Osteoblast (primary cell): Measurements from ENCODE around the gene TCF7L1. TPM values are rescaled to one million over a fixed set of nuclear protein-coding genes. Genes with fewer than 3 reads are reported as not detected.

Experiments used
- DNase-seq: peaks from one replicate; pipeline ENCODE4 v3.0.0; 2011; ENCODE audit warnings: low spot score, mixed read lengths; ENCODE audit not compliant: insufficient read length; ENCODE audit errors: missing footprints
- H2AFZ ChIP-seq: 2 replicates; pipeline ENCODE4 v1.6.0; 2011; ENCODE audit warnings: mild to moderate bottlenecking, low read length
- H3K27ac ChIP-seq: 2 replicates; pipeline ENCODE4 v1.5.1; 2011; ENCODE audit warnings: mild to moderate bottlenecking, low read depth, low read length, moderate library complexity
- H3K27me3 ChIP-seq: 2 replicates; pipeline ENCODE4 v1.6.0; 2012; ENCODE audit warnings: mild to moderate bottlenecking, control low read depth, inconsistent platforms, low read length, moderate library complexity; ENCODE audit not compliant: insufficient read depth
- H3K36me3 ChIP-seq: 2 replicates; pipeline ENCODE4 v1.5.1; 2011; ENCODE audit warnings: mild to moderate bottlenecking, low read length, control low read depth, moderate library complexity; ENCODE audit not compliant: insufficient read depth
- H3K4me1 ChIP-seq: 2 replicates; pipeline ENCODE4 v1.5.1; 2011; ENCODE audit warnings: mild to moderate bottlenecking, low read length, control low read depth, moderate library complexity; ENCODE audit not compliant: insufficient read depth
- H3K4me2 ChIP-seq: 2 replicates; pipeline ENCODE4 v1.6.0; 2011; ENCODE audit warnings: mild to moderate bottlenecking, low read length; ENCODE audit not compliant: insufficient read depth
- H3K4me3 ChIP-seq: fragments of 200-600 bp; sonication (generic); 3 replicates; pipeline ENCODE4 v1.5.1; 2012; ENCODE audit warnings: mild to moderate bottlenecking, low read length, inconsistent platforms; ENCODE audit not compliant: insufficient read depth
- H3K79me2 ChIP-seq: 2 replicates; pipeline ENCODE4 v1.6.0; 2012; ENCODE audit warnings: mild to moderate bottlenecking, low read length, control low read depth, inconsistent platforms; ENCODE audit not compliant: insufficient read depth
- H3K9me3 ChIP-seq: 2 replicates; pipeline ENCODE4 v1.5.1; 2011; ENCODE audit warnings: low read depth, low read length, control low read depth
- H4K20me1 ChIP-seq: 2 replicates; pipeline ENCODE4 v1.6.0; 2012; ENCODE audit warnings: mild to moderate bottlenecking, low read length, control low read depth; ENCODE audit not compliant: insufficient read depth
- total RNA-seq: library from RNA; depleted of rRNA; stranded (reverse); fragments of >200 nt; gene quantifications from 2 replicates; pipeline ENCODE4 v1.2.3, GENCODE V29; 2012
- TF ChIP-seq, protein P1 (sequence below): IDR thresholded peaks from 2 replicates; pipeline ENCODE4 v1.5.1; 2011; ENCODE audit warnings: mild to moderate bottlenecking, low read depth, low read length, moderate library complexity; ENCODE audit errors: extremely low read depth

TCF7L1 gene
- total RNA-seq, 1 donor: 2.5 TPM

DNA sequence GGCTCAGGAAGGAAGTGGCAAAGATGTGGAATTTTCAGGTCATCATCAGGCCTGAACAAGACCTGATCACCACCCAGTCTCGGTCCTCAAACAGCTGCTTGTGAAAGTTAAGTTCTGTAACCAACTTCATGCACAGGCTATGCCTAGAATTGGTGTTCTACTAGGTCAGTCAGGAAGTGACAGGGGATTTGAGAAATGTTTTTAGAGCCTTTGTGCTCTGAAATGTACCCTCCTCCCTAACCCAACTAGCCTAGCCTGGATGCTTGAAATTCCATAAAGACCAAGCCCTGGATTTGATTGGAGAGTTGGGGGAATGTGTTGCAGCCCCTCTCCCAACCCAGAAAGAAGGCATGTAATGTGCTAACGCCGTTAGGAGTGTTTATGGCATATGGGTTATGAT, 131.3 kb downstream of the TCF7L1 start:
- TF ChIP-seq, protein P1, sequence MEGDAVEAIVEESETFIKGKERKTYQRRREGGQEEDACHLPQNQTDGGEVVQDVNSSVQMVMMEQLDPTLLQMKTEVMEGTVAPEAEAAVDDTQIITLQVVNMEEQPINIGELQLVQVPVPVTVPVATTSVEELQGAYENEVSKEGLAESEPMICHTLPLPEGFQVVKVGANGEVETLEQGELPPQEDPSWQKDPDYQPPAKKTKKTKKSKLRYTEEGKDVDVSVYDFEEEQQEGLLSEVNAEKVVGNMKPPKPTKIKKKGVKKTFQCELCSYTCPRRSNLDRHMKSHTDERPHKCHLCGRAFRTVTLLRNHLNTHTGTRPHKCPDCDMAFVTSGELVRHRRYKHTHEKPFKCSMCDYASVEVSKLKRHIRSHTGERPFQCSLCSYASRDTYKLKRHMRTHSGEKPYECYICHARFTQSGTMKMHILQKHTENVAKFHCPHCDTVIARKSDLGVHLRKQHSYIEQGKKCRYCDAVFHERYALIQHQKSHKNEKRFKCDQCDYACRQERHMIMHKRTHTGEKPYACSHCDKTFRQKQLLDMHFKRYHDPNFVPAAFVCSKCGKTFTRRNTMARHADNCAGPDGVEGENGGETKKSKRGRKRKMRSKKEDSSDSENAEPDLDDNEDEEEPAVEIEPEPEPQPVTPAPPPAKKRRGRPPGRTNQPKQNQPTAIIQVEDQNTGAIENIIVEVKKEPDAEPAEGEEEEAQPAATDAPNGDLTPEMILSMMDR: no peak
- H3K27ac ChIP-seq: peak overlapping the region; percentile 66
- peak; percentile 78 for DNase-seq
- no peak overlapping the region for H2AFZ ChIP-seq
- peaks cover 22% of the 10 kb centered on the region for H3K79me2 ChIP-seq
- peak overlapping the region; percentile 26 for H3K4me2 ChIP-seq
- H3K27me3 ChIP-seq: no peaks in the 10 kb centered on the region
- peaks cover 30% of the 10 kb centered on the region for H3K4me1 ChIP-seq
- no peaks in the 10 kb centered on the region for H4K20me1 ChIP-seq
- H3K36me3 ChIP-seq: no peaks in the 10 kb centered on the region
- H3K9me3 ChIP-seq: no peaks in the 10 kb centered on the region
- no peak overlapping the region for H3K4me3 ChIP-seq

DNA sequence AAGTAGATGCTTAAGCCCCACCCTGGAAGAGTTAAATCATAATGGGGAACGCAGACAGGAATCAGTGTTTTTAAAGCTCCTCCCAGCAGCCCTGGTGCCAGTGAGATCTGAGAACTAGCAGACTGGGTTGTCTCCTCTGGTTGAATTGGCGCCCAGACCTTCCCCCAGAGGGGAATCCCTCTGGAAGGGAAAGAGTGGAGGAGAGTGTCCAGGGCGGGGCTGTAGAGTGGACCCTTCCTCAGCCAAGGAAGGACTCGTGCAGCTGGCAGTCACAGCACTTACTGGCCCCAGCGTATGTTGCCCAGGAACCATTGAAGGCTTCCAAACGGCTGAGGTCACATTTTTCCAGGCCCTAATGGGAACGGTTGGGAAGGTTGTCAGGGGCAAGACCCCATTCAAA, 132.1 kb downstream of the TCF7L1 start:
- Histone ChIP-seq H3K27me3 (no peaks in the 10 kb centered on the region), H3K4me3 (no peak overlapping the region), H4K20me1 (no peaks in the 10 kb centered on the region), H3K9me3 (no peaks in the 10 kb centered on the region), H3K4me2 (peak overlapping the region; percentile 26), H3K4me1 (peaks cover 22% of the 10 kb centered on the region), H3K36me3 (no peaks in the 10 kb centered on the region), H3K27ac (peak overlapping the region; percentile 66), H2AFZ (peak overlapping the region; percentile 75), H3K79me2 (peaks cover 17% of the 10 kb centered on the region)
- TF ChIP-seq, protein P1: no peak
- peak; percentile 74 for DNase-seq

DNA sequence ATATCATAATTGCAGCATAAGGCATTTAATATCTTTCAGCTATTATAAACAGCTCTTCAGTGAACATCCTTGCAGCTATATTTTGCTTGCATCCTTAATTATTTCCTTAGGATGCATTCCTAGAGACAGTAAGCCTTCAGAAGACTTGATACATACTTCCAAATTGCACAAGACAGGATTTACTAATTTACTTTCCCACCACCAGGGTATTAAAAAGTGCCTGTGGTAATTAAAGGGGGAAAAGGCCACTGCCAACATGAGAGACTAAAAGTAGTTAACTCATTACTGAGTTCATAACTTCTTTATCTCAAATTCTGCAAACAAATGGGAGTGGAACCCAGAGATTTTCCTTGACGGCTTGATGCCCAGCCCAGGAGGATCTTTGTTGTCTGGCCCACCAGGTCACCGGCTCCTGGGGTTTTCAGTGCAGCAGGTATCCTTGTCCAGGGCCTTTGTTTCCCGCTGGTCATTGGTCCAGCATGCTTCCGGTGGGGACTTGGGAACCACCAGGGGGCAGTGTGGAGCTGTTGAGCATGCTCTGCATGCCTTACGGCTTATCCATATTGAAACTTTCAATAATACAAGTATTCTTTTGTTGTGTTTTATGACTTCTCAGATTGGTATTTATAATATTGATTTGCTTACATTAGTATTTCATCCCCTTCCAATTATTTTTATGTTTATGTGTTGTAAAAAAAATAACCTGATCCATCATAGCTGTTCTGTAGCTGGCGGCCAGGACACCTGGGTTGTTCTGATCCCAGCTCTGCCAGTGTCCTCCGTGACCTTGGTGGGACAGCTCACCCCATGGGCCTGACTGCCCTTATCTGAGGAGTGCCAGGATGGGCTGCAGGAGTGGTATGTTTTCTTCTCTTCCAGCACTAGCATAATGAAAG, 133.2 kb downstream of the TCF7L1 start:
- TF ChIP-seq, protein P1: peak; percentile 88
- Histone ChIP-seq H3K79me2 (peaks cover 7% of the 10 kb centered on the region), H3K4me2 (no peak overlapping the region), H2AFZ (no peak overlapping the region), H3K4me3 (no peak overlapping the region), H3K4me1 (peaks cover 22% of the 10 kb centered on the region), H4K20me1 (no peaks in the 10 kb centered on the region), H3K27me3 (no peaks in the 10 kb centered on the region), H3K9me3 (no peaks in the 10 kb centered on the region), H3K36me3 (no peaks in the 10 kb centered on the region), H3K27ac (no peak overlapping the region)
- peak; percentile 72 for DNase-seq

DNA sequence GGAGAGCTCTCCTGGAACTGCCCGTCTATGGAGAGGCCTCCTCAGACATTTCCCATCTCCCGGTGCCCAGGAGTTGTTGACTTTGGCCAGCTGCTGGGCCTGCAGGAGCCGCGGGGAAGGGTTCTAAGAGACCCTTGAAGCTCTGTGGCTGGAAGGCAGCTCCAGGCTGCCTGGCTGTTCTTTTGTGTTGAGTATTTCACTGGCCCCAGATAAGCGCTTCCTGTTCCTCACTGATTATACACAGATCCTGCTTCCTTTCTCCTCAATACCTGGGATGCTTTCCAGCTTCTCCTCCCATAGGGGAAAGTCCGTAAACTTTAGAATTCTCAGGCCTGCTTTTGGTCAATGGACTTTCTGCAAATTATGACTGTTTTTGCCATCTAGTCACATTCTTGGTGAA, 136.8 kb downstream of the TCF7L1 start:
- Histone ChIP-seq H3K27me3 (no peaks in the 10 kb centered on the region), H4K20me1 (no peaks in the 10 kb centered on the region), H2AFZ (no peak overlapping the region), H3K4me3 (no peak overlapping the region), H3K9me3 (no peaks in the 10 kb centered on the region), H3K36me3 (no peaks in the 10 kb centered on the region), H3K4me1 (peaks cover 15% of the 10 kb centered on the region), H3K27ac (no peak overlapping the region), H3K4me2 (no peak overlapping the region), H3K79me2 (no peaks in the 10 kb centered on the region)
- DNase-seq: peak; percentile 62
- TF ChIP-seq, protein P1: no peak
